Osteoblast (primary cell): ENCODE data around the gene IL18BP. TPM values are rescaled to one million over a fixed set of nuclear protein-coding genes. Genes with fewer than 3 reads are reported as not detected.

Experiments used
- DNase-seq: peaks from one replicate; pipeline ENCODE4 v3.0.0; 2011; ENCODE audit warnings: low spot score, mixed read lengths; ENCODE audit not compliant: insufficient read length; ENCODE audit errors: missing footprints
- H2AFZ ChIP-seq: 2 replicates; pipeline ENCODE4 v1.6.0; 2011; ENCODE audit warnings: mild to moderate bottlenecking, low read length
- H3K27ac ChIP-seq: 2 replicates; pipeline ENCODE4 v1.5.1; 2011; ENCODE audit warnings: mild to moderate bottlenecking, low read depth, low read length, moderate library complexity
- H3K27me3 ChIP-seq: 2 replicates; pipeline ENCODE4 v1.6.0; 2012; ENCODE audit warnings: mild to moderate bottlenecking, control low read depth, inconsistent platforms, low read length, moderate library complexity; ENCODE audit not compliant: insufficient read depth
- H3K36me3 ChIP-seq: 2 replicates; pipeline ENCODE4 v1.5.1; 2011; ENCODE audit warnings: mild to moderate bottlenecking, low read length, control low read depth, moderate library complexity; ENCODE audit not compliant: insufficient read depth
- H3K4me1 ChIP-seq: 2 replicates; pipeline ENCODE4 v1.5.1; 2011; ENCODE audit warnings: mild to moderate bottlenecking, low read length, control low read depth, moderate library complexity; ENCODE audit not compliant: insufficient read depth
- H3K4me2 ChIP-seq: 2 replicates; pipeline ENCODE4 v1.6.0; 2011; ENCODE audit warnings: mild to moderate bottlenecking, low read length; ENCODE audit not compliant: insufficient read depth
- H3K4me3 ChIP-seq: fragments of 200-600 bp; sonication (generic); 3 replicates; pipeline ENCODE4 v1.5.1; 2012; ENCODE audit warnings: mild to moderate bottlenecking, low read length, inconsistent platforms; ENCODE audit not compliant: insufficient read depth
- H3K79me2 ChIP-seq: 2 replicates; pipeline ENCODE4 v1.6.0; 2012; ENCODE audit warnings: mild to moderate bottlenecking, low read length, control low read depth, inconsistent platforms; ENCODE audit not compliant: insufficient read depth
- H3K9me3 ChIP-seq: 2 replicates; pipeline ENCODE4 v1.5.1; 2011; ENCODE audit warnings: low read depth, low read length, control low read depth
- H4K20me1 ChIP-seq: 2 replicates; pipeline ENCODE4 v1.6.0; 2012; ENCODE audit warnings: mild to moderate bottlenecking, low read length, control low read depth; ENCODE audit not compliant: insufficient read depth
- total RNA-seq: library from RNA; depleted of rRNA; stranded (reverse); fragments of >200 nt; gene quantifications from 2 replicates; pipeline ENCODE4 v1.2.3, GENCODE V29; 2012
- TF ChIP-seq, protein P1 (sequence below): IDR thresholded peaks from 2 replicates; pipeline ENCODE4 v1.5.1; 2011; ENCODE audit warnings: mild to moderate bottlenecking, low read depth, low read length, moderate library complexity; ENCODE audit errors: extremely low read depth

IL18BP gene
- total RNA-seq, 1 donor, result 4.0 TPM

DNA sequence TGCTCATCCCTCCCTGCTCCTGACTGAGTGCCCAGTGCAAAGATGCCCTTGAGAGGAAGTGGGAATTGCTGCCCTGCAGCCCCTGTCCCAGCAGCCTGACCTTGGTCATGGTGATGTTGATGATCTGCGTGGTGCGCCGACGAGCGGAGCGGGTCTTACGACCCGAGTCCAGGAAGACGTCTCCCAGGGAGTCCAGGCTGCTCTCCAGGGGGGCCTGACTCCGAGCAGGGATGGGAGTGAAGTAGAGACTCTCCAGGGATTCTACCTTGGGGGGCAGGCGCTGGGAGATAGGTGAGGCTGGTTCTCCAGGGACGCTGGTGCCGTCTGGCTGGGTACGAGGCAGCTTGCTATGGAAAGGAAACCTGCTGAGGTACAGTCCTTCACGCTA is 8.4 kb downstream of the IL18BP start:
- peak; percentile 82 for DNase-seq
- Histone ChIP-seq H4K20me1 (peaks cover 44% of the 10 kb centered on the region), H3K27me3 (no peaks in the 10 kb centered on the region), H3K27ac (no peak overlapping the region), H3K9me3 (no peaks in the 10 kb centered on the region), H3K4me3 (no peak overlapping the region), H2AFZ (no peak overlapping the region), H3K4me2 (no peak overlapping the region), H3K36me3 (peaks cover 95% of the 10 kb centered on the region), H3K4me1 (no peaks in the 10 kb centered on the region), H3K79me2 (peaks cover 20% of the 10 kb centered on the region)
- TF ChIP-seq, protein P1, sequence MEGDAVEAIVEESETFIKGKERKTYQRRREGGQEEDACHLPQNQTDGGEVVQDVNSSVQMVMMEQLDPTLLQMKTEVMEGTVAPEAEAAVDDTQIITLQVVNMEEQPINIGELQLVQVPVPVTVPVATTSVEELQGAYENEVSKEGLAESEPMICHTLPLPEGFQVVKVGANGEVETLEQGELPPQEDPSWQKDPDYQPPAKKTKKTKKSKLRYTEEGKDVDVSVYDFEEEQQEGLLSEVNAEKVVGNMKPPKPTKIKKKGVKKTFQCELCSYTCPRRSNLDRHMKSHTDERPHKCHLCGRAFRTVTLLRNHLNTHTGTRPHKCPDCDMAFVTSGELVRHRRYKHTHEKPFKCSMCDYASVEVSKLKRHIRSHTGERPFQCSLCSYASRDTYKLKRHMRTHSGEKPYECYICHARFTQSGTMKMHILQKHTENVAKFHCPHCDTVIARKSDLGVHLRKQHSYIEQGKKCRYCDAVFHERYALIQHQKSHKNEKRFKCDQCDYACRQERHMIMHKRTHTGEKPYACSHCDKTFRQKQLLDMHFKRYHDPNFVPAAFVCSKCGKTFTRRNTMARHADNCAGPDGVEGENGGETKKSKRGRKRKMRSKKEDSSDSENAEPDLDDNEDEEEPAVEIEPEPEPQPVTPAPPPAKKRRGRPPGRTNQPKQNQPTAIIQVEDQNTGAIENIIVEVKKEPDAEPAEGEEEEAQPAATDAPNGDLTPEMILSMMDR, result no peak

DNA sequence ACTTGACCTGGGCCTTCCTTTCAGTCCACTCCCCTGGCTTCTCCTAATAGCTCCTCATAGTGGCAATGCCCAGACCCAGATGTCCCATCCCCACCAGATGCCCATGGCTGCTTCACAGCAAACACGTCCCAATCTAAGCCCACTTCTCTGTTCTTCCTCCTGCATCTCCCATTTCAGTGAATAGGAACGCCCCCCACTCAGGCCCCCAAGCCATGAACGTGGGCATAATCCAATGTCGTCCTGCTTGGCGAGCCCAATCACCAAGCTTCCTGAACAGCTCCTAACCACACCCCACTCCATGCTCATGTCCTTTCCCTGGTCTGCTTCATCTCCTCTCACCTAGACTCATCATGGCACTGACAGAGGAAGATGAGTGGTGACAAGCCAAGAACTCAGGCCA is 8.9 kb downstream of the IL18BP start:
- Histone ChIP-seq H3K9me3 (no peaks in the 10 kb centered on the region), H2AFZ (no peak overlapping the region), H3K27me3 (no peaks in the 10 kb centered on the region), H3K4me3 (no peak overlapping the region), H3K4me2 (no peak overlapping the region), H3K79me2 (peaks cover 22% of the 10 kb centered on the region), H3K4me1 (no peaks in the 10 kb centered on the region), H4K20me1 (peaks cover 48% of the 10 kb centered on the region), H3K27ac (no peak overlapping the region), H3K36me3 (peaks cover 96% of the 10 kb centered on the region)
- TF ChIP-seq, protein P1, result no peak
- peak; percentile 23 for DNase-seq

DNA sequence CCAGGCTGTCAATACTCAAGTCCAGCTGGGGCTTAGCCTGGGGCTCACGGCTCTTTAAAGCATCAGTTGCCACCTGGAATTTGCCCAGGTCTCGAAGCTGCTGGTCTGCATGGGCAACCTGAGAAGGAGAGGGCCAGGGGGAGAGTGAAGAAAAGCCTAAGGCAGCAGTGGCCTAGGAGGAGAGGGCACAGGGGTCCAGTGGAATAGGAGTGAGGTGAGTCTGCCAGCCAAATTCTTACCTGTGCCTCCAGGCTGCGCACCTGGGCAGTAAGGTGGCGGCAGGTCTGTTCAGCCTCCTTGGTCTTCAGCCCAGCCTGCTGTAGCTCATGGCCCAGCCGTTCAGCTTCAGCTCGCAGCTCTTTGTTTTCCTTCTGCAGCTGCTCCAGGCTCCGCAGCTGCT is 10.0 kb downstream of the IL18BP start:
- H3K9me3 ChIP-seq, result no peaks in the 10 kb centered on the region

DNA sequence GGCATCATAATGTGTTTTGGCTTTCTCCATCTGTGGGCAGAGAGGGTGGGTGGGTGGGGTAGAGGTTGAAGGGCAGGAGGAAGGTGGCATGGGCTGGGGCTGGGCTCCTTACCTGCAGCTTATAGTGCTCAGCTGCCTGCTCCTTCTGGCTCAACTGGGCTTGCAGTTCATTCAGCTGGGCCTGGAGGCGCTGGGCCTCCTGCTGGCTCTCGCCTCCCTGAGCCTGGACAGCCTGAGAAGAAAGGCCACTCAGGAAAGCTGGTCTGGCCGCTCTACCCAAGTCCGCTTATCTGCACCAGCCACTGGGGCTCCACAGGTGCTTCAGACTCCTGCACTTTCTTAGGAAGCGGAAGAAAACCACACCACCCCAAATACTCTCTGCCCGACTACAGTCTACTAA is 10.4 kb downstream of the IL18BP start:
- DNase-seq, result no peak
- Histone ChIP-seq H2AFZ (no peak overlapping the region), H3K79me2 (peaks cover 22% of the 10 kb centered on the region), H3K9me3 (no peaks in the 10 kb centered on the region), H3K27ac (no peak overlapping the region), H3K36me3 (peaks cover 96% of the 10 kb centered on the region), H3K4me1 (no peaks in the 10 kb centered on the region), H3K4me3 (no peak overlapping the region), H4K20me1 (peaks cover 53% of the 10 kb centered on the region), H3K4me2 (no peak overlapping the region), H3K27me3 (no peaks in the 10 kb centered on the region)
- TF ChIP-seq, protein P1, result no peak

More for the DNA sequence above, 10.0 kb downstream of the IL18BP start:
- Histone ChIP-seq H3K79me2 (peaks cover 22% of the 10 kb centered on the region), H3K4me1 (no peaks in the 10 kb centered on the region), H3K27ac (no peak overlapping the region), H2AFZ (no peak overlapping the region), H3K4me3 (no peak overlapping the region), H3K36me3 (peaks cover 96% of the 10 kb centered on the region), H3K27me3 (no peaks in the 10 kb centered on the region), H3K4me2 (no peak overlapping the region), H4K20me1 (peaks cover 50% of the 10 kb centered on the region)
- TF ChIP-seq, protein P1, result no peak
- peak; percentile 25 for DNase-seq
